GM12878 (cell line): ENCODE measurements around the gene ASIC4. TPM values are rescaled to one million over a fixed set of nuclear protein-coding genes. Genes with fewer than 3 reads are reported as not detected.

Experiments
- ATAC-seq: fragments of 200-7000 bp; cut with Tn5 transposase; 3 replicates; pipeline ENCODE4 v1.9.1; 2020; ENCODE audit warnings: mild to moderate bottlenecking, moderate library complexity
- BruUV-seq: library from RNA; stranded (reverse); fragments of 400-500 nt; replicated peaks from 2 replicates; lab custom pipeline; 2021; lab: Mats Ljungman, UMichigan
- CTCF ChIA-PET: fragments of 300-600 bp; sonication (Branson Sonifier 250); formaldehyde crosslinking; extraction: SDS; loops from one replicate; lab custom pipeline; 2021; ENCODE audit warnings: inconsistent platforms; lab: Yijun Ruan, JAX
- POLR2A ChIA-PET: fragments of 350-600 bp; formaldehyde crosslinking; extraction: SDS; loops from one replicate; lab custom pipeline; 2021; ENCODE audit warnings: inconsistent platforms; lab: Charles Lee
- RAD21 ChIA-PET: fragments of 300-600 bp; sonication (Branson Sonifier 250); formaldehyde crosslinking; loops from one replicate; lab custom pipeline; 2023; ENCODE audit warnings: antibody characterized with exemption; ENCODE audit not compliant: unreplicated experiment; lab: Charles Lee
- SMC1A ChIA-PET: fragments of 300-600 bp; sonication (Branson Sonifier 250); formaldehyde crosslinking; loops from one replicate; lab custom pipeline; 2023; ENCODE audit not compliant: unreplicated experiment, uncharacterized antibody; lab: Charles Lee
- DNase-seq: peaks from one replicate; pipeline ENCODE4 v3.0.0-alpha.2; 2011; ENCODE audit warnings: low read depth, low spot score
- FAIRE-seq: peaks from 3 replicates; lab custom pipeline; 2011; peaks lifted over from hg19 to GRCh38; lab: Jason Lieb, UNC
- H2AFZ ChIP-seq: 2 replicates; pipeline ENCODE4 v1.6.0; 2011; ENCODE audit warnings: low read depth, low read length, control low read depth; ENCODE audit not compliant: control insufficient read depth
- H3K27ac ChIP-seq: 2 replicates; pipeline ENCODE4 v1.5.1; 2011; ENCODE audit warnings: control low read depth; ENCODE audit not compliant: control insufficient read depth, insufficient read depth
- H3K27me3 ChIP-seq, 2 experiments: replicated peaks in 1 of 2; 2 replicates each; pipeline versions ENCODE4 v1.6.0 to v1.6.1; 2011; ENCODE audit warnings: low read length in 1 of 2; ENCODE audit not compliant: control insufficient read depth in 2 of 2, insufficient read depth in 2 of 2
- H3K36me3 ChIP-seq, 2 experiments: 2 replicates each; pipeline ENCODE4 v1.5.1; 2011; ENCODE audit warnings: low read length in 1 of 2; ENCODE audit not compliant: control insufficient read depth in 2 of 2, insufficient read depth in 2 of 2
- H3K4me1 ChIP-seq: 2 replicates; pipeline ENCODE4 v1.6.1; 2011; ENCODE audit warnings: mild to moderate bottlenecking, low read length, moderate library complexity, mixed read lengths; ENCODE audit not compliant: control insufficient read depth, insufficient read depth
- H3K4me2 ChIP-seq: 2 replicates; pipeline ENCODE4 v1.6.0; 2011; ENCODE audit warnings: control low read depth; ENCODE audit not compliant: control insufficient read depth, insufficient read depth
- H3K4me3 ChIP-seq: fragments of 200-600 bp; sonication (generic); 2 replicates; pipeline ENCODE4 v1.5.1; 2016
- H3K79me2 ChIP-seq: 2 replicates; pipeline ENCODE4 v1.6.0; 2011; ENCODE audit warnings: low read length; ENCODE audit not compliant: control insufficient read depth, insufficient read depth
- H3K9ac ChIP-seq: 2 replicates; pipeline ENCODE4 v1.8.0; 2011; ENCODE audit warnings: low read length, control low read depth, mixed read lengths; ENCODE audit not compliant: control insufficient read depth, insufficient read depth
- H3K9me3 ChIP-seq: replicated peaks from 3 replicates; pipeline ENCODE4 v1.5.1; 2011; ENCODE audit warnings: mild to moderate bottlenecking, low read length; ENCODE audit not compliant: control insufficient read depth, insufficient read depth
- H4K20me1 ChIP-seq: 2 replicates; pipeline ENCODE4 v1.6.0; 2011; ENCODE audit not compliant: control insufficient read depth, insufficient read depth
- FOXK2 ChIP-seq: fragments of 450-650 bp; IDR thresholded peaks from 2 replicates; pipeline ENCODE4 v1.6.1; 2017; ENCODE audit warnings: mild to moderate bottlenecking, moderate library complexity
- HDAC6 ChIP-seq: fragments of 200-600 bp; sonication (generic); IDR thresholded peaks from one replicate; pipeline ENCODE4 v1.8.0; 2017; ENCODE audit warnings: antibody characterized with exemption; ENCODE audit not compliant: unreplicated experiment
- IRF5 ChIP-seq: fragments of 450-650 bp; IDR thresholded peaks from 2 replicates; pipeline ENCODE4 v1.6.1; 2017; ENCODE audit warnings: borderline replicate concordance
- MYC ChIP-seq: IDR thresholded peaks from 2 replicates; pipeline ENCODE4 v1.6.1; 2011; ENCODE audit warnings: mild to moderate bottlenecking, low read length, moderate library complexity, inconsistent platforms; ENCODE audit not compliant: insufficient read depth, insufficient replicate concordance, insufficient read length, severe bottlenecking
- REST ChIP-seq: IDR thresholded peaks from 2 replicates; pipeline ENCODE4 v1.6.1; 2012; ENCODE audit warnings: mild to moderate bottlenecking, low read depth, low read length
- SREBF2 ChIP-seq: IDR thresholded peaks from 2 replicates; pipeline ENCODE4 v1.6.1; 2012; ENCODE audit warnings: mild to moderate bottlenecking, low read length
- SUZ12 ChIP-seq: fragments of 200-600 bp; sonication (generic); IDR thresholded peaks from one replicate; pipeline ENCODE4 v1.6.1; 2018; ENCODE audit warnings: antibody characterized with exemption, mild to moderate bottlenecking; ENCODE audit not compliant: unreplicated experiment
- TCF7 ChIP-seq: IDR thresholded peaks from 2 replicates; pipeline ENCODE4 v1.6.1; 2014; ENCODE audit warnings: antibody characterized with exemption, borderline replicate concordance
- WGBS: methylation state at CpG from one replicate; pipeline ENCODE4 v1.1.6; 2016; ENCODE audit warnings: low lambda C conversion rate; ENCODE audit not compliant: insufficient replicate concordance, insufficient coverage; ENCODE audit errors: missing lambda C conversion rate; 5-methylcytosine and 5-hydroxymethylcytosine counted together
- in situ Hi-C: fragments of 300-500 bp; cut with MboI; formaldehyde crosslinking; loops from 9 replicates; pipeline ENCODE4 v1.14.3; 2018; ENCODE audit warnings: mixed read lengths
- intact Hi-C: fragments of 100-400 bp; cut with micrococcal nuclease; formaldehyde crosslinking; loops from one replicate; pipeline ENCODE4 v1.14.2; 2022; ENCODE audit not compliant: unreplicated experiment
- polyA plus RNA-seq, 11 experiments: library from polyadenylated mRNA; depleted of rRNA in 4 of 11; unstranded in 6 of 11; stranded (reverse) in 5 of 11; fragments of >200 nt; fragmentation: Nextera tagmentation in 4 of 11; fragmentation: Illumina TruSeq in 1 of 11; extraction: Ambion mirVana in 4 of 11; extraction: Trizol in 1 of 11; gene quantifications; 1 replicate in 1 of 11; 2 replicates in 10 of 11; pipeline versions ENCODE4 v1.2.1 to v1.2.3, GENCODE V29; 2011 to 2016; ENCODE audit warnings: inconsistent platforms in 2 of 11, missing spikeins in 2 of 11, low read depth in 1 of 11
- total RNA-seq, 4 experiments: library from RNA; depleted of rRNA in 3 of 4; stranded (reverse); fragments of >200 nt in 3 of 4; fragmentation: Illumina TruSeq in 1 of 4; extraction: Trizol in 1 of 4; gene quantifications; 2 replicates each; pipeline versions ENCODE4 v1.2.1 to v1.2.3, GENCODE V29; 2013 to 2021

The ASIC4 gene
- total and polyA plus RNA-seq, 10 of the 15 experiments (the other 5 are each of a cell fraction or from before 2014, with no cell fraction given), result 0.01 TPM; not detected in 9

GRCh38 chr2:219574484-219575311 lies 60.4 kb downstream of the ASIC4 start:
- in situ Hi-C loops (no loop called here), intact Hi-C loops (no loop called here)
- Histone ChIP-seq H3K9ac (no peak overlapping the region), H3K4me1 (no peaks in the 10 kb centered on the region), H3K9me3 (no peaks in the 10 kb centered on the region), H2AFZ (no peak overlapping the region), H4K20me1 (no peaks in the 10 kb centered on the region), H3K4me3 (no peak overlapping the region), H3K36me3 (no peaks in the 10 kb centered on the region), H3K4me2 (no peak overlapping the region), H3K79me2 (no peaks in the 10 kb centered on the region), H3K27me3 (peaks cover 2 to 4% of the 10 kb centered on the region in 2 experiments; a peak in 3 of 4 replicates), H3K27ac (no peak overlapping the region)
- no TSS peak for BruUV-seq
- ChIA-PET RAD21 (no interaction called here), POLR2A (no interaction called here), CTCF (interaction anchor here (1.4 kb wide), 1 partner anchor 14 kb away, joined by 3 read pairs; no protein-coding TSS in a partner anchor), SMC1A (no interaction called here)
- ATAC-seq (no peak), FAIRE-seq (no peak), DNase-seq (no peak)
- WGBS, result 32% methylated on average over 22 of the region's 22 CpGs
- TF ChIP-seq TCF7, result no peak

DNA sequence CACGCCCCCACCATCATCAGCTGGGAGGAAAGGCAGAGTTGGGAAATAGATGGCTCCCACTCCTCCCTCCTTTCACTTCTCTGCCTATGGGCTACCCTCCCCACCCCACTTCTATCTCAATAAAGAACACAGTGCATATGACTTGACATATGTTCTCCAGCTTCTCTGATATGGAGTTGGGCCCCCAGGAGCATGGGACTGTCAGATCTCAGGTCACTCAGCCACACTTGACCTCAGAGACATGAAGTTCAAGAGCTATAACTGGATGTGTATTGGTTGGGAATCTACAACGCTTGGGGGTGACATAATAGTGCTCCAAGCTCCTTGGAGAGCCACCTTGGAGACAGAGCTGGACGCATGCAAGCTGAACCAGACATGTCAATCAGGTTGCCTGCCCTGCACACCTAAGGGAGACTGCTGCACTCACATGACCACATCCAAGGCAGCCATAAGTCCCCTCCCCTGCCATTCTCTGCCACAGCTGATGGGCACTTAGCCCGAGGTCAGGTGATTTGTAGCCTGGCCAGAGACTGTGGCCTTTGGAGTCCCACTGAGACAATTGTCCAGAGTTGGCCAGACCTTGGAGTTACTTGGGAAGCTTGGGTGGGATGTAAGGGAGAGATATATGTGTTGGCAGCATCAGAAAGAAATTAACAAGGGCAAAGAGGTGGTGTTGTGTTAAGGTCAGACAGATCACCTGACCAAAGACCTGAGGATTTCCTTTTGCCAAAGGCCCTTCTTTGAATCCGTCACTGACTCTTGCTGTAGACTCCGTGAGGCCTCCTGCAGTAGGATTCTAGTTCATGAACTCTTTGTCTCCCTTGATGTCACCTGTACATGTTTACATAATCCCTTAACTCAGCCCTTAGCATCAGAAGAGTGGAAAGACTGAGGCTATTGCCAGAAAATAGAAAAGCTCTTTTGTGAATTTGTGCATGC lies 61.6 kb downstream of the ASIC4 start:
- ChIA-PET CTCF (interaction anchor here (1.0 to 1.4 kb wide), 2 partner anchors 15 to 16 kb away, joined by 3 to 7 read pairs; no protein-coding TSS in a partner anchor), SMC1A (interaction anchor here (1.1 kb wide), 1 partner anchor 21 kb away, joined by 3 read pairs; the partner anchor contains the start of gene STK11IP), POLR2A (no interaction called here), RAD21 (no interaction called here)
- ATAC-seq (no peak), FAIRE-seq (no peak), DNase-seq (no peak)
- H3K4me2 ChIP-seq, result no peak overlapping the region
- no peak overlapping the region for H2AFZ ChIP-seq
- H3K4me3 ChIP-seq, result no peak overlapping the region
- no peaks in the 10 kb centered on the region for H3K36me3 ChIP-seq
- peaks cover 2 to 3% of the 10 kb centered on the region in 2 experiments; a peak in 3 of 4 replicates for H3K27me3 ChIP-seq
- BruUV-seq, result no TSS peak
- H4K20me1 ChIP-seq, result no peaks in the 10 kb centered on the region
- no peaks in the 10 kb centered on the region for H3K79me2 ChIP-seq
- H3K9ac ChIP-seq, result no peak overlapping the region
- H3K27ac ChIP-seq, result no peak overlapping the region
- WGBS, result 5% methylated on average over 6 of the region's 6 CpGs
- in situ Hi-C loops, result no loop called here
- no peaks in the 10 kb centered on the region for H3K9me3 ChIP-seq
- intact Hi-C loops, result no loop called here
- H3K4me1 ChIP-seq, result no peaks in the 10 kb centered on the region
- TF ChIP-seq HDAC6 (no peak), SREBF2 (no peak), SUZ12 (no peak), REST (no peak), TCF7 (no peak), IRF5 (no peak), MYC (no peak), FOXK2 (no peak)
